Caki2 (cell line): Measurements from ENCODE around the gene FAM200A. TPM values are rescaled to one million over a fixed set of nuclear protein-coding genes. Genes with fewer than 3 reads are reported as not detected.
"Not testable (repeated sequence)": the region's sequence is repeated elsewhere in the genome, so short reads cannot be mapped to it uniquely, and the experiment has no call there.

Source experiments
- DNase-seq: peaks from one replicate; pipeline ENCODE4 v3.0.0-alpha.2; 2015; ENCODE audit warnings: low read depth
- in situ Hi-C: cut with HindIII; loops from 2 replicates; pipeline ENCODE4 v1.10.0; 2016; ENCODE audit warnings: low sequenced_read_pairs, low pct_unique_long_range_greater_than_20kb, mixed read lengths
- total RNA-seq: library from RNA; depleted of rRNA; stranded (reverse); fragments of >200 nt; shearing (Covaris generic); gene quantifications from 2 replicates; pipeline ENCODE4 v1.2.3, GENCODE V29; 2014; ENCODE audit warnings: low replicate concordance; rRNA removed

Gene FAM200A
- total RNA-seq, 1 experiment from 2014 or later, result 1.8 TPM

GRCh38 chr7:99525713-99526440 is 26.0 kb downstream of the FAM200A start:
- in situ Hi-C loops, result no loop called here
- DNase-seq, result no peak

GRCh38 chr7:99521399-99521798 is 30.5 kb downstream of the FAM200A start:
- in situ Hi-C loops, result no loop called here

GRCh38 chr7:99514050-99514449 is 37.9 kb downstream of the FAM200A start:
- in situ Hi-C loops, result no loop called here
- no peak for DNase-seq

More at GRCh38 chr7:99521399-99521798, 30.5 kb downstream of the FAM200A start:
- no peak for DNase-seq

GRCh38 chr7:99505324-99505662 is 46.6 kb downstream of the FAM200A start:
- in situ Hi-C loops, result no loop called here
- DNase-seq, result no peak

GRCh38 chr7:99504603-99505323 is 47.2 kb downstream of the FAM200A start, which contains the start of gene ZKSCAN5:
Gene ZKSCAN5 (plus strand): TSS chr7:99504662. CDS start chr7:99506045, 1,383 bp downstream.
- in situ Hi-C loops, result no loop called here
- peak; percentile 98 for DNase-seq

GRCh38 chr7:99504281-99504602 is 47.7 kb downstream of the FAM200A start:
- in situ Hi-C loops, result no loop called here
- DNase-seq, result no peak

GRCh38 chr7:99501236-99501635 is 50.7 kb downstream of the FAM200A start:
- in situ Hi-C loops, result not testable (repeated sequence)
- DNase-seq, result peak; percentile 30

GRCh38 chr7:99500637-99501009 is 51.3 kb downstream of the FAM200A start:
- in situ Hi-C loops, result no loop called here

GRCh38 chr7:99499721-99500636 is 51.9 kb downstream of the FAM200A start, which contains the start of gene ZNF394:
Gene ZNF394 (minus strand): TSS chr7:99500281. CDS start chr7:99500093, 188 bp downstream.
- in situ Hi-C loops, result no loop called here

More at GRCh38 chr7:99500637-99501009, 51.3 kb downstream of the FAM200A start:
- DNase-seq, result no peak

GRCh38 chr7:99499371-99499720 is 52.6 kb downstream of the FAM200A start:
- peak; percentile 30 for DNase-seq
- in situ Hi-C loops, result no loop called here

More at GRCh38 chr7:99499721-99500636, 51.9 kb downstream of the FAM200A start, which contains the start of gene ZNF394:
- DNase-seq, result peak; percentile 86

GRCh38 chr7:99498546-99498944 is 53.4 kb downstream of the FAM200A start:
- no peak for DNase-seq
- in situ Hi-C loops, result no loop called here

GRCh38 chr7:99497766-99498545 is 54.0 kb downstream of the FAM200A start:
- DNase-seq, result no peak
- in situ Hi-C loops, result no loop called here

Other genes with a start within 250 kb of the FAM200A start
- gene ARPC1A, start 226.2 kb downstream of the FAM200A start, total RNA-seq, result 125 and 179 TPM in 2 replicates
- gene ARPC1B, start 177.4 kb downstream of the FAM200A start, total RNA-seq, result 491 and 523 TPM in 2 replicates
- 144 and 213 TPM in 2 replicates for gene PDAP1, start 143.5 kb downstream of the FAM200A start, total RNA-seq
- 73.2 and 100 TPM in 2 replicates for gene BUD31, start 143.1 kb downstream of the FAM200A start, total RNA-seq
- 7.3 and 14.2 TPM in 2 replicates for gene PTCD1, start 113.3 kb downstream of the FAM200A start, total RNA-seq
- 31.4 and 31.7 TPM in 2 replicates for gene CPSF4, start 113.2 kb downstream of the FAM200A start, total RNA-seq
- gene ATP5MF, start 85.9 kb downstream of the FAM200A start, total RNA-seq, result 1,239 and 1,635 TPM in 2 replicates
- gene ZNF789, start 79.2 kb downstream of the FAM200A start, total RNA-seq, result 8.7 and 12.2 TPM in 2 replicates
- gene ZNF394, start 51.8 kb downstream of the FAM200A start, total RNA-seq, result 11.9 and 17.8 TPM in 2 replicates
- 5.3 and 6.7 TPM in 2 replicates for gene ZKSCAN5, start 47.5 kb downstream of the FAM200A start, total RNA-seq
- gene ZNF655, start 6.5 kb upstream of the FAM200A start, total RNA-seq, result 10.7 and 20.9 TPM in 2 replicates
- gene TMEM225B, start 46.2 kb upstream of the FAM200A start, total RNA-seq, result not detected in 2 replicates
- gene ZSCAN25, start 64.8 kb upstream of the FAM200A start, total RNA-seq, result 5.3 and 11.8 TPM in 2 replicates
- gene CYP3A5, start 127.9 kb upstream of the FAM200A start, total RNA-seq, result 0.49 and 6.0 TPM in 2 replicates
- not detected in 2 replicates for gene CYP3A7, start 183.1 kb upstream of the FAM200A start, total RNA-seq
- gene CYP3A4, start 232.1 kb upstream of the FAM200A start, total RNA-seq, result not detected in 2 replicates